SH-SY5Y (cell line): ENCODE results near the gene FIGN.

Source experiments
- GATA2 ChIP-seq: IDR thresholded peaks from 2 replicates; pipeline ENCODE4 v1.6.1; 2011; ENCODE audit warnings: mild to moderate bottlenecking, low read depth, low read length
- GATA3 ChIP-seq: IDR thresholded peaks from 2 replicates; pipeline ENCODE4 v1.6.1; 2011; ENCODE audit warnings: low read depth, mild to moderate bottlenecking, low read length, moderate library complexity

DNA sequence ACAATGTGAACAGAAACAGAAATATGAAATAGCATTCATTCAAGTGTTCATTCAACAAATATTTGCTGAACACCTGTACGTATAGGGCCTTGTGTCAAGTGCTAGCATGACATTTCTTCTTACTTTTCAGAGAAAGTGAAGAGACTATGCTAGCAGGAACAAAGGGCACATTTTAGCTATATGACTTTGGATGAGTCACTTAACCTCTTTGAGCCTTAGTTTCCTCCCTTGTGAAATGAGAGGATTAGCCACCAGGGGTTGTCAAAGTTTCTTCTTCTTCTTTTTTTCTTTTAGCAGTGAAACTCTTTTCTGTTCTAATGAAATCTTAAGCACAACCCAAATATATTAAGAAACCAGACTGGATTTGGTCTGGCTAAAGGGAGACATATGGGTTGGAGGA lies 53.1 kb downstream of the FIGN start:
- TF ChIP-seq GATA2 (no peak), GATA3 (no peak)
